GM12873 (cell line): ENCODE results near the gene PDE9A.

ENCODE experiments used
- CTCF ChIP-seq: IDR thresholded peaks from 2 replicates; pipeline ENCODE4 v1.5.1; 2012; ENCODE audit warnings: low read depth, mild to moderate bottlenecking, moderate library complexity, low read length, control low read depth; ENCODE audit not compliant: insufficient read depth; ENCODE audit errors: missing control alignments

The PDE9A gene

GRCh38 chr21:42618707-42619102 is 34.7 kb upstream of the PDE9A start:
- TF ChIP-seq CTCF = no peak

- TF ChIP-seq CTCF = no peak
Observed at GRCh38 chr21:42619166-42619565, 34.3 kb upstream of the PDE9A start.

GRCh38 chr21:42619841-42620240 is 33.6 kb upstream of the PDE9A start:
- TF ChIP-seq CTCF = no peak

GRCh38 chr21:42621166-42621818 is 32.1 kb upstream of the PDE9A start:
- no peak for TF ChIP-seq CTCF

- TF ChIP-seq CTCF = no peak
Observed at GRCh38 chr21:42621819-42622177, 31.6 kb upstream of the PDE9A start.

GRCh38 chr21:42622284-42622683 is 31.1 kb upstream of the PDE9A start:
- TF ChIP-seq CTCF = no peak

GRCh38 chr21:42623694-42624093 is 29.7 kb upstream of the PDE9A start:
- no peak for TF ChIP-seq CTCF
